GM10248 (cell line): ENCODE data around the gene MSRB1.

Source experiments
- CTCF ChIA-PET: fragments of 300-600 bp; sonication (Branson Sonifier 250); formaldehyde crosslinking; extraction: SDS; loops from one replicate; lab custom pipeline; 2021; ENCODE audit warnings: antibody characterized with exemption; lab: Yijun Ruan, JAX
- POLR2A ChIA-PET: fragments of 350-650 bp; sonication (Branson Sonifier 250); formaldehyde crosslinking; extraction: SDS; loops from one replicate; lab custom pipeline; 2020; ENCODE audit warnings: antibody characterized with exemption; lab: Yijun Ruan, JAX
- DNase-seq: peaks from one replicate; pipeline ENCODE4 v3.0.0; 2012; ENCODE audit errors: extremely low spot score
- CTCF ChIP-seq: IDR thresholded peaks from 2 replicates; pipeline ENCODE4 v1.5.1; 2012; ENCODE audit warnings: mild to moderate bottlenecking, low read depth; ENCODE audit errors: extremely low read depth, missing control alignments, control extremely low read depth

MSRB1 gene

GRCh38 chr16:1933097-1933661, 9.8 kb downstream of the MSRB1 start:
- ChIA-PET CTCF (no interaction called here), POLR2A (no interaction called here)
- no peak for TF ChIP-seq CTCF
- no peak for DNase-seq

- TF ChIP-seq CTCF, result no peak
- ChIA-PET POLR2A (no interaction called here), CTCF (interaction anchor here (1.3 kb wide), 1 partner anchor 68 kb away, joined by 3 read pairs; no protein-coding TSS in a partner anchor)
- DNase-seq, result no peak
Observed at GRCh38 chr16:1932050-1933028, 10.7 kb downstream of the MSRB1 start.

- TF ChIP-seq CTCF, result no peak
- ChIA-PET POLR2A (no interaction called here), CTCF (interaction anchor here (0.6 to 2.8 kb wide), 8 partner anchors 8 to 72 kb away, joined by 3 to 20 read pairs (median 4); partner anchors contain the start of genes MSRB1 and RPS2)
- DNase-seq, result no peak
Observed at GRCh38 chr16:1930338-1930720, 12.7 kb downstream of the MSRB1 start.

GRCh38 chr16:1929578-1930337, 13.2 kb downstream of the MSRB1 start:
- POLR2A ChIA-PET, result no interaction called here

GRCh38 chr16:1929105-1929504, 13.9 kb downstream of the MSRB1 start:
- DNase-seq, result no peak
- TF ChIP-seq CTCF, result no peak
- ChIA-PET CTCF (interaction anchor here (0.7 to 2.8 kb wide), 15 partner anchors 8 to 157 kb away, joined by 3 to 20 read pairs (median 4); partner anchors contain the start of genes EME2, MRPS34, MSRB1 and NUBP2), POLR2A (no interaction called here)

More at GRCh38 chr16:1929578-1930337, 13.2 kb downstream of the MSRB1 start:
- peak; percentile 96 for TF ChIP-seq CTCF
- CTCF ChIA-PET, result interaction anchor here (0.6 to 2.8 kb wide), 18 partner anchors 9 to 157 kb away, joined by 3 to 20 read pairs (median 4); partner anchors contain the start of genes EME2, MRPS34, MSRB1 and NUBP2
- DNase-seq, result peak; percentile 99

GRCh38 chr16:1926271-1926670, 16.7 kb downstream of the MSRB1 start:
- ChIA-PET POLR2A (no interaction called here), CTCF (interaction anchor here (0.8 kb wide), 1 partner anchor 28 kb away, joined by 3 read pairs; no protein-coding TSS in a partner anchor)
- no peak for TF ChIP-seq CTCF

More at GRCh38 chr16:1926271-1926670, 16.7 kb downstream of the MSRB1 start:
- DNase-seq, result no peak
